ENCODE measurements around the gene ZNF496. TPM values are rescaled to one million over a fixed set of nuclear protein-coding genes. Genes with fewer than 3 reads are reported as not detected.
A peak's percentile ranks its signal among the peaks of the same experiment; 100 is the strongest.
"Not testable (repeated sequence)": the region's sequence is repeated elsewhere in the genome, so short reads cannot be mapped to it uniquely, and the experiment has no call there.

Gene ZNF496
- total and polyA plus RNA-seq, 3 donors from 2014 or later, result 45.0 to 71.1 (median 61.6) TPM

- 85 to 90% methylated on average over 5 of the region's 5 CpGs for WGBS, 2 donors
- H3K4me1 ChIP-seq, result peaks cover 36% of the 10 kb centered on the region
- no peak overlapping the region for H3K4me3 ChIP-seq
- no peaks in the 10 kb centered on the region for H3K36me3 ChIP-seq (ENCODE audit: low read depth, missing control alignments)
- intact Hi-C loops (cut with DNase I; ENCODE audit: low total_unique reads), result no loop called here
- H3K27ac ChIP-seq, result no peak overlapping the region
- TF ChIP-seq, protein P1, sequence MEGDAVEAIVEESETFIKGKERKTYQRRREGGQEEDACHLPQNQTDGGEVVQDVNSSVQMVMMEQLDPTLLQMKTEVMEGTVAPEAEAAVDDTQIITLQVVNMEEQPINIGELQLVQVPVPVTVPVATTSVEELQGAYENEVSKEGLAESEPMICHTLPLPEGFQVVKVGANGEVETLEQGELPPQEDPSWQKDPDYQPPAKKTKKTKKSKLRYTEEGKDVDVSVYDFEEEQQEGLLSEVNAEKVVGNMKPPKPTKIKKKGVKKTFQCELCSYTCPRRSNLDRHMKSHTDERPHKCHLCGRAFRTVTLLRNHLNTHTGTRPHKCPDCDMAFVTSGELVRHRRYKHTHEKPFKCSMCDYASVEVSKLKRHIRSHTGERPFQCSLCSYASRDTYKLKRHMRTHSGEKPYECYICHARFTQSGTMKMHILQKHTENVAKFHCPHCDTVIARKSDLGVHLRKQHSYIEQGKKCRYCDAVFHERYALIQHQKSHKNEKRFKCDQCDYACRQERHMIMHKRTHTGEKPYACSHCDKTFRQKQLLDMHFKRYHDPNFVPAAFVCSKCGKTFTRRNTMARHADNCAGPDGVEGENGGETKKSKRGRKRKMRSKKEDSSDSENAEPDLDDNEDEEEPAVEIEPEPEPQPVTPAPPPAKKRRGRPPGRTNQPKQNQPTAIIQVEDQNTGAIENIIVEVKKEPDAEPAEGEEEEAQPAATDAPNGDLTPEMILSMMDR (IDR thresholded peaks at IDR 0.05), result no peak
- no peak for TF ChIP-seq POLR2A (IDR thresholded peaks at IDR 0.05)
- DNase-seq, result no peak
- H3K27me3 ChIP-seq, result no peaks in the 10 kb centered on the region
- H3K9me3 ChIP-seq, result no peaks in the 10 kb centered on the region
Measured at GRCh38 chr1:247358920-247359319, 27.3 kb upstream of the ZNF496 start.

GRCh38 chr1:247357781-247358211, 26.1 kb upstream of the ZNF496 start:
- Histone ChIP-seq H3K4me1 (peaks cover 36% of the 10 kb centered on the region), H3K36me3 (ENCODE audit: low read depth, missing control alignments) (no peaks in the 10 kb centered on the region), H3K4me3 (no peak overlapping the region), H3K9me3 (no peaks in the 10 kb centered on the region), H3K27ac (peak overlapping the region; percentile 26 to 41), H3K27me3 (no peaks in the 10 kb centered on the region)
- intact Hi-C loops (cut with DNase I; ENCODE audit: low total_unique reads), result no loop called here
- TF ChIP-seq, protein P1 (IDR thresholded peaks at IDR 0.05), result no peak
- no peak for TF ChIP-seq POLR2A (IDR thresholded peaks at IDR 0.05)
- DNase-seq, result no peak
- 63 to 79% methylated on average over 5 to 6 of the region's 6 CpGs for WGBS, 2 donors

- no peaks in the 10 kb centered on the region for H3K9me3 ChIP-seq
- DNase-seq, result peak; percentile 52
- intact Hi-C loops (cut with DNase I; ENCODE audit: low total_unique reads), result no loop called here
- peaks cover 36% of the 10 kb centered on the region for H3K4me1 ChIP-seq
- no peaks in the 10 kb centered on the region for H3K27me3 ChIP-seq
- H3K27ac ChIP-seq, result peak overlapping the region; percentile 26 to 41
- 34 to 40% methylated on average over 7 of the region's 7 CpGs for WGBS, 2 donors
- TF ChIP-seq, protein P1 (IDR thresholded peaks at IDR 0.05), result no peak
- no peak for TF ChIP-seq POLR2A (IDR thresholded peaks at IDR 0.05)
- no peaks in the 10 kb centered on the region for H3K36me3 ChIP-seq (ENCODE audit: low read depth, missing control alignments)
- H3K4me3 ChIP-seq, result no peak overlapping the region
Measured at GRCh38 chr1:247357052-247357780, 25.5 kb upstream of the ZNF496 start.

DNA sequence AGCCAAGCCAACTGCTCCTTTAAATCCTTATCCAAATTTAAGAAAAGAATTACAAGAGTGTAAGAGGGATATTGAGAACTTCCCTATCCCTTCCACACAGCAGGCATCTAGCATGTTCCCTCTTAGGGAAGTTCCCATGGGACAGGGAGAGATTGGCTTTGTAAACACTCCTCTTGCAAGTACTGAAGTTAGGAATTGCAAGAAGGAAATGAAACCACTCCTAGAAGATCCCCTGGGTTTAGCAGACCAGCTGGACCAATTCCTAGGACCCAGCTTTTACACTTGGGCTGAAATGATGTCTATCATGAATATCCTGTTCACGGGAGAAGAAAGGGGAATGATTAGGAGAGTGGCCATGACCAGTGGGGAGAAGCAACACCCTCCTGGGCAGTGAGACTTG, 23.5 kb upstream of the ZNF496 start:
- H3K4me3 ChIP-seq; DNase-seq; H3K9me3 ChIP-seq; intact Hi-C loops (cut with DNase I; ENCODE audit: low total_unique reads); H3K36me3 ChIP-seq (ENCODE audit: low read depth, missing control alignments); H3K27me3 ChIP-seq: not testable (repeated sequence)
- H3K27ac ChIP-seq, result peak overlapping the region; percentile 41 to 52
- 20 to 78% methylated on average over 1 of the region's 1 CpG for WGBS, 2 donors
- H3K4me1 ChIP-seq, result peaks cover 24% of the 10 kb centered on the region

DNA sequence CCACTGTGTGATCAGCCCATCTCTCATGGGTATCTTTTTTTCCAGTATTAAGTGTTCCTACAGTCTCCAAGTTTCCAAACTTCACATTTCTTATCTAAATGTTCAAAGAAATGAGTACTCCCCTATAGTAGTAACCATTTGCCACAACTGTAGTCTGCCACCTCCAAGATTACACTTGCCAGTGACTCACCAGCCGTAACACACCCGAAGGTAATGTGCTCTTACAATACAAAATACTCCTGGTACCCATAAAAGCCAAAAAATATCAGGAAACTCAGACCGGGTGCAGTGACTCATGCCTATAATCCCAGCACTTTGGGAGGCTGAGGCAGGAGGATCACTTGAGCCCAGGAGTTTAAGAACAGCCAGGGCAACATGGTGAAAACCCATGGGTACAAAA, 20.5 kb upstream of the ZNF496 start:
- Histone ChIP-seq H3K4me3 (no peak overlapping the region), H3K36me3 (ENCODE audit: low read depth, missing control alignments) (no peaks in the 10 kb centered on the region), H3K27me3 (no peaks in the 10 kb centered on the region), H3K9me3 (no peaks in the 10 kb centered on the region), H3K4me1 (peaks cover 24% of the 10 kb centered on the region), H3K27ac (no peak overlapping the region)
- intact Hi-C loops (cut with DNase I; ENCODE audit: low total_unique reads), result no loop called here
- DNase-seq, result no peak
- no peak for TF ChIP-seq POLR2A (IDR thresholded peaks at IDR 0.05)
- 78 to 87% methylated on average over 3 of the region's 3 CpGs for WGBS, 2 donors

DNA sequence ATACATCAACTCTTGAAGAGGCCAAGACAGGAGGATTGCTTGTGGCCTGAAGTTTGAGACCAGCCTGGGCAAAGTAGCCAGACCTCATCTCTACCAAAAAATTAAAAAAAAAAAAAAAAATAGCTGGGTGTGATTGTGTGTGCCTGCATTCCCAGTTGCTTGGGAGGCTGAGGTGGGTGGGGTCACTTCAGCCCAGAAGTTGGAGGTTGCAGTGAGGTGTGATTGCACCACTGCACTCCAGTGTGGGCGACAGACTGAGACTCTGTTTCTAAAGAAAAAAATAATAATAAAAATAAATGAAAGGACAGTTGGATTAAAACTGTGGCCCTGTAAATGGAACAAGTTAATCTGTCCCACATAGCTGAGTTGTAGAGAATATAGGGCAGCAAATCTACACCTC, 18.9 kb upstream of the ZNF496 start:
- H3K36me3 ChIP-seq (ENCODE audit: low read depth, missing control alignments), result no peaks in the 10 kb centered on the region
- no peak overlapping the region for H3K4me3 ChIP-seq
- no peak for DNase-seq
- 94 to 95% methylated on average over 1 of the region's 1 CpG for whole genome bisulfite sequencing, 2 donors
- H3K27me3 ChIP-seq, result no peaks in the 10 kb centered on the region
- no peak for TF ChIP-seq POLR2A (IDR thresholded peaks at IDR 0.05)
- TF ChIP-seq, protein P1 (IDR thresholded peaks at IDR 0.05), result no peak
- intact Hi-C loops (cut with DNase I; ENCODE audit: low total_unique reads), result no loop called here
- H3K4me1 ChIP-seq, result peaks cover 13% of the 10 kb centered on the region
- no peak overlapping the region for H3K27ac ChIP-seq
- H3K9me3 ChIP-seq, result no peaks in the 10 kb centered on the region
